ELR (cell line): ENCODE data around the gene CYB5R2.

Experiments used
- DNase-seq: peaks from one replicate; pipeline ENCODE4 v3.0.0-alpha.2; 2015; ENCODE audit warnings: low read depth

CYB5R2 gene

DNA sequence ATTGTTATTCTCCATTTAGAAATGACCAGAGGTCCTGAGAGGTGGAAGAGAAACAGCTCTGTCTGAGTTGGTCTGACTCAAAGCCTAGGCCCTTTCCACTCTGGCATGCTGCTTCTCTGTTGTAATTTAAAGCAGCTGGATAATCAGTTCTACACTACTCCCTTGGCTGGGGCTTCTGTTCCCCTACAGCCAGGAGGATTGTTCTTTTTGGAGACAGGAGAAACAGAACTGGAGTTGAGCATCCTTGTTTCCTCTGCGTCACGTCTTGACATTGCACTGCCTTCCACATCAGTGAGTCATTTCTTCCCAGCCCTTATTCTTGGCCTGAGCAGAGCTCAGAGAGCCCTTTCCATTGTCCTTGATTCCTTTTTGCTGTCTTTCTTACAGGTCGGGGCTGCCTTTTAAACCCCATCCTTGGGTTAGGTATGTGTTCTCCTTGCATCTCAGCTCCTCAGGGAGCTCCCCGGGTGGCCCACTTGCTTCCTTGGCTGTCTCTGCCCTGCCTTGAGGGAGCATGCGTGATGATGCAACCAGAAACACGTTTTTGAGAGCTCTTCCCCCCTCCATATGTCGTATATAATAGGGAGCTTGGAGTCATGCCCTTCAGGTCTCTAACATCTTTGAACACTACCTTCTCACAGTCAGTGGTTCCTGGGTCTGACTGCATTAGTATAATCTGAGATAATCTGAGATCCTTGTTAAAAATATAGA lies 35.7 kb downstream of the CYB5R2 start:
- DNase-seq: peak; percentile 56

- DNase-seq: no peak
These were observed 37.0 kb downstream of the CYB5R2 start for GRCh38 chr11:7636350-7636749.

GRCh38 chr11:7635708-7636107 lies 37.6 kb downstream of the CYB5R2 start:
- DNase-seq: no peak

GRCh38 chr11:7635137-7635536 lies 38.2 kb downstream of the CYB5R2 start:
- DNase-seq: no peak

- no peak for DNase-seq
These were observed 41.1 kb downstream of the CYB5R2 start for GRCh38 chr11:7632211-7632610.

- no peak for DNase-seq
These were observed 43.3 kb downstream of the CYB5R2 start for GRCh38 chr11:7630002-7630401.

GRCh38 chr11:7628660-7629059 lies 44.6 kb downstream of the CYB5R2 start:
- no peak for DNase-seq

- DNase-seq: no peak
These were observed 50.6 kb downstream of the CYB5R2 start for GRCh38 chr11:7622721-7623120.

GRCh38 chr11:7621554-7621953 lies 51.7 kb downstream of the CYB5R2 start:
- DNase-seq: no peak

- DNase-seq: no peak
These were observed 52.2 kb downstream of the CYB5R2 start for GRCh38 chr11:7621090-7621489.

DNA sequence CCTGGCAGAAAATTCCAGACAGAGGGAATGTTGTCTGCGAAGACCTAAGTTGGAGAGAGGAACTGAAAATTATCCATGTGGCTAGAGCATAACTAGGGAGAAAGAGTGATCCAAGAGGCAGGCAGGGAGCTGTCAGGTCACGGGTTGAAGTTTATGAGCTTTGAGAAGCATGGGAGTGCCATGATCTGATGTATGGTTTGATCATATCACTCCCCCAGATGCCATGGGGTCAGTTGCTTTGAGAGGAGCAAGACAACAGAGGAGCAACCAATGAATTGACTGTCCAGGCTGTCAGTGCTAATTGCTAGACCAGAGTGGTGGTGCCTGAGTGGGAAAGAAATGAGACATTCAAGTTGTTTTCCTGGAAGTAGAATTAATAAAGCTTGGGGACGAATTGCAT lies 54.0 kb downstream of the CYB5R2 start:
- DNase-seq: no peak

GRCh38 chr11:7617032-7617431 lies 56.3 kb downstream of the CYB5R2 start:
- no peak for DNase-seq
